Activated naive CD4-positive, alpha-beta T cell treated with anti-CD3 and anti-CD28 coated beads, Interleukin-2, amount 10 ng/mL, durations not matched to agents 7 days and 5 days (primary cell): Measurements from ENCODE around the gene CLTC.

Source experiments
- CTCF ChIA-PET: fragments of 350-600 bp; sonication (Branson Sonifier 250); formaldehyde crosslinking; loops from one replicate; lab custom pipeline; 2021; ENCODE audit warnings: antibody characterized with exemption; lab: Charles Lee
- DNase-seq: peaks from one replicate; pipeline ENCODE4 v3.0.0-alpha.2; 2020
- H3K27ac Mint-ChIP-seq: one replicate; pipeline ENCODE4 v1.8.0; 2021; ENCODE audit warnings: mild to moderate bottlenecking, moderate library complexity, mixed read lengths
- H3K27me3 Mint-ChIP-seq: one replicate; pipeline ENCODE4 v1.8.0; 2021; ENCODE audit warnings: mild to moderate bottlenecking, mixed read lengths
- H3K36me3 Mint-ChIP-seq: one replicate; pipeline ENCODE4 v1.8.0; 2021; ENCODE audit warnings: mixed read lengths
- H3K4me1 Mint-ChIP-seq: one replicate; pipeline ENCODE4 v1.8.0; 2021; ENCODE audit warnings: mixed read lengths
- H3K4me3 Mint-ChIP-seq: one replicate; pipeline ENCODE4 v1.8.0; 2021; ENCODE audit warnings: mild to moderate bottlenecking, moderate library complexity, mixed read lengths
- H3K9me3 Mint-ChIP-seq: one replicate; pipeline ENCODE4 v1.8.0; 2021; ENCODE audit warnings: mixed read lengths

Gene CLTC

GRCh38 chr17:59621771-59622170 is 2.1 kb downstream of the CLTC start:
- DNase-seq = no peak
- Mint-ChIP-seq H3K4me1 (peaks cover 61% of the 10 kb centered on the region), H3K36me3 (peaks cover 20% of the 10 kb centered on the region), H3K9me3 (no peaks in the 10 kb centered on the region), H3K4me3 (peak overlapping the region; percentile 83), H3K27me3 (peaks cover 7% of the 10 kb centered on the region), H3K27ac (no peak overlapping the region)
- CTCF ChIA-PET = interaction anchor here (0.6 to 1.6 kb wide), 2 partner anchors 10 to 19 kb away, joined by 3 read pairs; no protein-coding TSS in a partner anchor

GRCh38 chr17:59623151-59623550 is 3.5 kb downstream of the CLTC start:
- CTCF ChIA-PET = interaction anchor here (0.8 to 1.6 kb wide), 2 partner anchors 12 to 40 kb away, joined by 3 read pairs; no protein-coding TSS in a partner anchor
- Mint-ChIP-seq H3K4me3 (no peak overlapping the region), H3K27me3 (peaks cover 7% of the 10 kb centered on the region), H3K4me1 (peaks cover 55% of the 10 kb centered on the region), H3K36me3 (peaks cover 20% of the 10 kb centered on the region), H3K27ac (no peak overlapping the region), H3K9me3 (no peaks in the 10 kb centered on the region)
- no peak for DNase-seq

GRCh38 chr17:59626756-59627155 is 7.1 kb downstream of the CLTC start:
- Mint-ChIP-seq H3K4me3 (no peak overlapping the region), H3K4me1 (peaks cover 54% of the 10 kb centered on the region)
- CTCF ChIA-PET = no interaction called here

GRCh38 chr17:59627274-59627673 is 7.6 kb downstream of the CLTC start:
- CTCF ChIA-PET = no interaction called here

More at GRCh38 chr17:59626756-59627155, 7.1 kb downstream of the CLTC start:
- DNase-seq = no peak
- Mint-ChIP-seq H3K9me3 (no peaks in the 10 kb centered on the region), H3K27me3 (no peaks in the 10 kb centered on the region), H3K36me3 (peaks cover 28% of the 10 kb centered on the region), H3K27ac (no peak overlapping the region)

GRCh38 chr17:59627770-59628171 is 8.1 kb downstream of the CLTC start:
- peaks cover 29% of the 10 kb centered on the region for H3K36me3 Mint-ChIP-seq

More at GRCh38 chr17:59627274-59627673, 7.6 kb downstream of the CLTC start:
- H3K27me3 Mint-ChIP-seq = no peaks in the 10 kb centered on the region
- H3K4me1 Mint-ChIP-seq = peaks cover 49% of the 10 kb centered on the region
- no peak overlapping the region for H3K27ac Mint-ChIP-seq
- H3K36me3 Mint-ChIP-seq = peaks cover 27% of the 10 kb centered on the region
- no peak for DNase-seq
- no peaks in the 10 kb centered on the region for H3K9me3 Mint-ChIP-seq
- H3K4me3 Mint-ChIP-seq = no peak overlapping the region

GRCh38 chr17:59629174-59629573 is 9.5 kb downstream of the CLTC start:
- no peak overlapping the region for H3K27ac Mint-ChIP-seq
- no peaks in the 10 kb centered on the region for H3K27me3 Mint-ChIP-seq
- CTCF ChIA-PET = no interaction called here
- H3K4me1 Mint-ChIP-seq = peaks cover 51% of the 10 kb centered on the region
- no peak overlapping the region for H3K4me3 Mint-ChIP-seq
- peaks cover 25% of the 10 kb centered on the region for H3K36me3 Mint-ChIP-seq
- no peaks in the 10 kb centered on the region for H3K9me3 Mint-ChIP-seq
- DNase-seq = no peak

More at GRCh38 chr17:59627770-59628171, 8.1 kb downstream of the CLTC start:
- CTCF ChIA-PET = no interaction called here
- no peak for DNase-seq
- H3K9me3 Mint-ChIP-seq = no peaks in the 10 kb centered on the region
- no peak overlapping the region for H3K4me3 Mint-ChIP-seq
- peaks cover 49% of the 10 kb centered on the region for H3K4me1 Mint-ChIP-seq
- H3K27me3 Mint-ChIP-seq = no peaks in the 10 kb centered on the region
- H3K27ac Mint-ChIP-seq = no peak overlapping the region

- CTCF ChIA-PET = no interaction called here
- Mint-ChIP-seq H3K9me3 (no peaks in the 10 kb centered on the region), H3K36me3 (peaks cover 22% of the 10 kb centered on the region), H3K4me1 (peaks cover 58% of the 10 kb centered on the region), H3K27me3 (no peaks in the 10 kb centered on the region), H3K4me3 (no peak overlapping the region), H3K27ac (no peak overlapping the region)
- no peak for DNase-seq
Observed at GRCh38 chr17:59631276-59631675, 11.6 kb downstream of the CLTC start.

- Mint-ChIP-seq H3K27me3 (no peaks in the 10 kb centered on the region), H3K4me3 (no peak overlapping the region), H3K27ac (no peak overlapping the region), H3K4me1 (peaks cover 56% of the 10 kb centered on the region), H3K9me3 (no peaks in the 10 kb centered on the region), H3K36me3 (peaks cover 23% of the 10 kb centered on the region)
- no peak for DNase-seq
- CTCF ChIA-PET = no interaction called here
Observed at GRCh38 chr17:59632398-59632797, 12.7 kb downstream of the CLTC start.

GRCh38 chr17:59633658-59634359 is 14.1 kb downstream of the CLTC start:
- CTCF ChIA-PET = no interaction called here
- H3K4me3 Mint-ChIP-seq = no peak overlapping the region
- H3K4me1 Mint-ChIP-seq = peaks cover 55% of the 10 kb centered on the region
- no peaks in the 10 kb centered on the region for H3K27me3 Mint-ChIP-seq
- H3K36me3 Mint-ChIP-seq = peaks cover 26% of the 10 kb centered on the region
- no peak overlapping the region for H3K27ac Mint-ChIP-seq
- DNase-seq = no peak
- H3K9me3 Mint-ChIP-seq = no peaks in the 10 kb centered on the region

- H3K27ac Mint-ChIP-seq = peak overlapping the region; percentile 77
- no peaks in the 10 kb centered on the region for H3K9me3 Mint-ChIP-seq
- H3K4me1 Mint-ChIP-seq = peaks cover 54% of the 10 kb centered on the region
- no peak for DNase-seq
- H3K4me3 Mint-ChIP-seq = no peak overlapping the region
- H3K36me3 Mint-ChIP-seq = peaks cover 15% of the 10 kb centered on the region
- H3K27me3 Mint-ChIP-seq = no peaks in the 10 kb centered on the region
- CTCF ChIA-PET = interaction anchor here (1.2 kb wide), 1 partner anchor 10 kb away, joined by 3 read pairs; no protein-coding TSS in a partner anchor
Observed at GRCh38 chr17:59634632-59635541, 15.2 kb downstream of the CLTC start.

- H3K4me1 Mint-ChIP-seq = peaks cover 60% of the 10 kb centered on the region
- CTCF ChIA-PET = interaction anchor here (1.7 kb wide), 1 partner anchor 18 kb away, joined by 4 read pairs; the partner anchor contains the start of gene CLTC
- no peak for DNase-seq
- H3K36me3 Mint-ChIP-seq = peaks cover 8% of the 10 kb centered on the region
- H3K9me3 Mint-ChIP-seq = no peaks in the 10 kb centered on the region
- no peak overlapping the region for H3K4me3 Mint-ChIP-seq
- H3K27ac Mint-ChIP-seq = peak overlapping the region; percentile 7
- H3K27me3 Mint-ChIP-seq = no peaks in the 10 kb centered on the region
Observed at GRCh38 chr17:59637611-59638310, 18.1 kb downstream of the CLTC start.

- Mint-ChIP-seq H3K9me3 (no peaks in the 10 kb centered on the region), H3K36me3 (peaks cover 8% of the 10 kb centered on the region), H3K4me1 (peaks cover 59% of the 10 kb centered on the region), H3K27me3 (no peaks in the 10 kb centered on the region), H3K27ac (no peak overlapping the region), H3K4me3 (no peak overlapping the region)
- DNase-seq = no peak
- CTCF ChIA-PET = interaction anchor here (1.7 kb wide), 1 partner anchor 19 kb away, joined by 4 read pairs; the partner anchor contains the start of gene CLTC
Observed at GRCh38 chr17:59638553-59638952, 18.9 kb downstream of the CLTC start.

- Mint-ChIP-seq H3K36me3 (peaks cover 15% of the 10 kb centered on the region), H3K27me3 (no peaks in the 10 kb centered on the region), H3K9me3 (no peaks in the 10 kb centered on the region), H3K4me1 (peaks cover 40% of the 10 kb centered on the region), H3K27ac (peak overlapping the region; percentile 84), H3K4me3 (peak overlapping the region; percentile 16)
- CTCF ChIA-PET = interaction anchor here (0.9 kb wide), 1 partner anchor 11 kb away, joined by 3 read pairs; no protein-coding TSS in a partner anchor
- no peak for DNase-seq
Observed at GRCh38 chr17:59641799-59642484, 22.2 kb downstream of the CLTC start.
